ENCODE data around the gene AKAP13. TPM values are rescaled to one million over a fixed set of nuclear protein-coding genes. Genes with fewer than 3 reads are reported as not detected.

The AKAP13 gene
- total and polyA plus RNA-seq, 2 of the 13 experiments (the other 11 are each of a cell fraction or from before 2014, with no cell fraction given) = 6.7 to 27.1 TPM

GRCh38 chr15:85707519-85708338, 327.3 kb downstream of the AKAP13 start (continued):
- TF ChIP-seq HINFP (CRISPR knock-in tag; IDR thresholded peaks at IDR 0.05; ENCODE audit: low read depth) = no peak
- TF ChIP-seq ATF5 (CRISPR knock-in tag; IDR thresholded peaks at IDR 0.05; ENCODE audit: low read depth) = no peak
- TF ChIP-seq HNF4A (CRISPR knock-in tag; IDR thresholded peaks at IDR 0.05) = peak; percentile 95
- peak; percentile 71 for TF ChIP-seq ZNF331 (CRISPR knock-in tag; IDR thresholded peaks at IDR 0.05)
- TF ChIP-seq RNF219 (CRISPR knock-in tag; IDR thresholded peaks at IDR 0.05) = no peak
- peak; percentile 97 for TF ChIP-seq KDM6A (CRISPR knock-in tag; IDR thresholded peaks at IDR 0.05; ENCODE audit: low read depth)
- TF ChIP-seq USF2 (IDR thresholded peaks at IDR 0.05; ENCODE audit: low read depth, low read length) = peak; percentile 71
- peak; percentile 68; the same call in 1 of the 2 replicates for TF ChIP-seq USF2 (CRISPR knock-in tag; IDR thresholded peaks at IDR 0.05; ENCODE audit: borderline replicate concordance)
- no peak for TF ChIP-seq ZFP41 (CRISPR knock-in tag; IDR thresholded peaks at IDR 0.05; ENCODE audit: borderline replicate concordance)
- no peak for TF ChIP-seq RFX1 (IDR thresholded peaks at IDR 0.05)
- TF ChIP-seq IKZF5 (CRISPR knock-in tag; IDR thresholded peaks at IDR 0.05) = peak; percentile 78; the same call in 1 of the 2 replicates
- TF ChIP-seq HOXA5 (CRISPR knock-in tag; IDR thresholded peaks at IDR 0.05) = peak; percentile 92
- peak; percentile 58; the same call in 1 of the 2 replicates for TF ChIP-seq SIX1 (CRISPR knock-in tag; IDR thresholded peaks at IDR 0.05; ENCODE audit: borderline replicate concordance)
- TF ChIP-seq EHMT2 (IDR thresholded peaks at IDR 0.05; ENCODE audit: borderline replicate concordance, low read depth, low read length) = 0 out of 2 replicates have a peak, but pooled peaks have one; percentile 29
- no peak for TF ChIP-seq EEA1 (CRISPR knock-in tag; IDR thresholded peaks at IDR 0.05; ENCODE audit: borderline replicate concordance)
- TF ChIP-seq SKI (IDR thresholded peaks at IDR 0.05; ENCODE audit: partially characterized antibody) = peak; percentile 86
- TF ChIP-seq ZNF703 (CRISPR knock-in tag; IDR thresholded peaks at IDR 0.05; ENCODE audit: borderline replicate concordance) = no peak
- no peak for TF ChIP-seq MEIS1 (CRISPR knock-in tag; IDR thresholded peaks at IDR 0.05; ENCODE audit: borderline replicate concordance)
- peak; percentile 82 for TF ChIP-seq POGZ (CRISPR knock-in tag; IDR thresholded peaks at IDR 0.05)
- peak; percentile 51; the same call in 1 of the 2 replicates for TF ChIP-seq HOXA3 (CRISPR knock-in tag; IDR thresholded peaks at IDR 0.05)
